Stimulated activated CD8-positive, alpha-beta memory T cell treated with anti-CD3 and anti-CD28 coated beads, Interleukin-2, amount 100 ng/mL, for 48 hours (primary cell): Measurements from ENCODE around the gene ADD1.
"Not testable (repeated sequence)": the region's sequence is repeated elsewhere in the genome, so short reads cannot be mapped to it uniquely, and the experiment has no call there.

Experiments
- DNase-seq, 2 donors: peaks; one replicate each; pipeline ENCODE4 v3.0.0-alpha.2; 2020; ENCODE audit warnings: low read depth in 2 of 2

The ADD1 gene

DNA sequence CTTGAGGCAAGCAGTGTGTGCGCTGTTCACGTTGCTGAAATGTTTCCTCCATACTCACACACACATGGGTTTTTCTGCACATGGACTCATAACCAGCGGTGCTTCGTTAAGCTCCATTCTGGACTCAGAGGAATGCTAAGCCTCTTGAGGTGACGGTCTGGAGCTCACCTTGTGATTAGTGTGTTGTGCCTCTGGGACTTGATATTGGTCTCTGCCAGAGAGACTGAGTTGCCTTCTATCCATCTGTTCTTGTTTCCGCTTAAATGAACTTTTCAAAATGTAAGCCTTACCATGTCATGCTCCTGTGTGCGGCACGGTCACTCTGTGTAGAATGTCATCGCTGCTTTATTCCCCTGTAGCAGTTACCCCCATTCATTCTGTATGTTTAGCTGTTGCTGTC lies 42.5 kb downstream of the ADD1 start:
- DNase-seq, result no peak

DNA sequence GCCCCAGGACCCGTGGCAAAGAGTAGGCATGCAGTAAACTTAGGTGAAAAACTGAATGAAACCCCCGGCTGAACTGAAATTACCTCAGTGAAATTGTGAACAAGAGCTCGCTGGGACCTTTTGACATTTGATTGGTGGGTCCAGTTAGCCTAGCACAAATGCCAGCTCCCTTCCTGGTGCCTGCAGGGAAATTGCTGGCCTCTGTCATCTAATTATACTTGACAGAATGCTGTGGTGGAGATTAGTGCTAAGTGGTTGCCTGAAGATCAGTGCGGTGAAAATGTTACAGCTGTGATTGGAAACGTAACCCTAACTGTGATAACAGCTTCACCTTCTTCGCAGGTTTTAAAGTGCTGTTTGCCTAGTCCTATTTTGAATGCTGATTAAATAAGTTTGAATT lies 43.0 kb downstream of the ADD1 start:
- DNase-seq, result no peak

DNA sequence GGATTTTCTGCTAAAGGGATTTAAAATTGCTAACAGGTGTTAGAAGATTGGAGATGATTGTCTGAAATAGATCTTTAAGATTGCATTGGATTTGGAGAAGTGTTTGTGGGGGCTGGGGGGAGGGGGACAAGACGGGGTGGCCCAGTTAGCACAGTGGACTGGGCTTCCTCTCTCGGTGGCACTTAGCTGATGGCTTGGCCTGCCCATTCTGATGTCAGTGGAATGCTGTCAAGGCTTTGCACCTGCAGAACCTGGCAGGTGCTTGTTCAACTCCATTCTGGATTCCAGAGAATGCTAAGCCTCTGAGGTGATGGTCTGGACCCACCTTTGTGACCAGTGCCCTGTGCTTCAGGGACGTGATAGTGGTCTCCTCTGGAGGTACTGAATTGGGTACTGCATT lies 43.7 kb downstream of the ADD1 start:
- no peak for DNase-seq

DNA sequence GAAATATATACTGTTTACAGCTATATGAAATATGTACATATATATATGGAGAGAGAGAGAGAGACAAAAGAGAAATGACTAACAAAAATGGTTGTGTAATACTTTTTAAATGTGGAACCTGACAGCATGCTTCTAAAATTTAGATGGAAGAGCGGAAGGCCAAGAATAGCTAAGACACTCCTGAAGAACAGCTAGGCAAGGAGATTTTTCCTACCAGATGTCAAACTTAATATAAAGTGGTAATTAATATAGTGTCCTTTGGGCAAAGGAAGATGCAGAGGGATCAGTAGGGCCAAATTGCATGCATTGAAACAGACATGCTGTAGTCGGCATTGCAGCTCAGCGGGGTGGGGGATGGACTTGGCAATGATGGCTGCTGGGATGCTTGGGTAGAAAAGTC lies 45.2 kb downstream of the ADD1 start:
- DNase-seq, result no peak

DNA sequence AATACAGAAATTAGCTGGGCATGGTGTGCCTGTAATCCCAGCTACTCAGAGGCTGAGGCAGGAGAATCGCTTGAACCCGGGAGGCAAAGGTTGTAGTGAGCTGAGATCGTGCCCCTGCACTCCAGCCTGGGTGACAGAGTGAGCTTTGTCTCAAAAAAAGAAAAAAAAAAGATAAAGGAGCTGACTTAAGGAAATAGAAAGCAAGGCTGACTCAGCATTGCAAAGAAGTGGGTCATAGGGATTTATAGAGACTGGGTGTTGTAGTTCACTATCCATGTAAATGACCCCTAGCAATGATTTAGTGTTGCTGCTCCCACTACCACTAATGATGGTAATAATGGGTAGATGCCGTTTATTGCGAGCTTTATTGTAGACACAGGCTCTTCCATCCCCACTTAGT lies 47.6 kb downstream of the ADD1 start:
- no peak for DNase-seq

DNA sequence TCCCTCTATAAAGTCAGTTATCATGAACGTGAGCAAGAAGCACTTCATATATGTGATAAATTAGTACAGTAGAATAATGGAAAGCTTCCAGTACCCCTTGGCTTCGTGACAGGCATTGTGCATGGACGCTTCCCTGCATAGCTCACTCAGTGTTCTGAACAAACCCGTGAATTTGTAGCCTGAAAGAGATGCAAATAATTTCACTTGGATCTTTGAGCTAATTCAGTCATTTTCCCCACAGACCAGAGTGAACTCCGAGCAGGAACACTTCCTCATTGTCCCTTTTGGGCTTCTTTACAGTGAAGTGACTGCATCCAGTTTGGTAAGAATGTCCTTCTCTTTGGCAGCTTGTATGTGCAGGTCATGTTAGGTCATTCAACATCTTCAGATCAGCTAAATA lies 50.1 kb downstream of the ADD1 start:
- no peak for DNase-seq

DNA sequence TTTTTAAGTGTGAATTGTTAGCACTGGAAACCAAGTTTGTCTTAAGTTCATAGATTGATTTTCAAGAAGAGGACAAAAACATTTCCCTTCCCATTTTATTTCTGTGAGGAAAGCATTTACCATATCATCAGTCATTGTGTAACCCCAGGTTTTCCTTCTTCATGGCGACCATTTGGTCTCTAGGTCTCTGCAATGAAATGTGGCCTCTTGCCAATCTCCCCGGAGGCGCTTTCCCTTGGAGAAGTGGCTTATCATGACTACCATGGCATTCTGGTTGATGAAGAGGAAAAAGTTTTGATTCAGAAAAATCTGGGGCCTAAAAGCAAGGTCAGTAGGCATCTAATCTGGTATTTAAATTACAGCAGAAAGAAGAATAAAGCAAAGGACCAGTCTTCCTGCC lies 54.4 kb downstream of the ADD1 start:
- no peak for DNase-seq

DNA sequence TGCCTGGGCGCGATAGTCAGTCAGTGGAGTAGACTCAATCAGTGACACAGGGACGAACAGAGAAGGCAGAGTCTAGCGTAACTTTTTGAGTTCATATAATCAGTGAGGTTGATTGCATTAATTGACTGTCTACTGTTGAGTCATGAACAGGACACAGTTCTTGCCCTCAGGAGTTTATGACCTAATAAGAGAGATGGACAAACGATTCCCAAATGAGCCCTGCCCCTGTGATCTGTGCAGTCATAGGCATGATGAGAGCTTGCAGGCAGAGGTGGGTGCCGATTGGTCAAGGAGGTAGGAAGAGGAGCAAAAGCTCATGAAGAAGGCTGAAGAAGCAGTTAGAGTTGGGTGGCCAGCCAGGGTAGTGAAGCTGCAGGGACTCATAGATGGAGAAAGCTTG lies 57.1 kb downstream of the ADD1 start:
- DNase-seq, result no peak

DNA sequence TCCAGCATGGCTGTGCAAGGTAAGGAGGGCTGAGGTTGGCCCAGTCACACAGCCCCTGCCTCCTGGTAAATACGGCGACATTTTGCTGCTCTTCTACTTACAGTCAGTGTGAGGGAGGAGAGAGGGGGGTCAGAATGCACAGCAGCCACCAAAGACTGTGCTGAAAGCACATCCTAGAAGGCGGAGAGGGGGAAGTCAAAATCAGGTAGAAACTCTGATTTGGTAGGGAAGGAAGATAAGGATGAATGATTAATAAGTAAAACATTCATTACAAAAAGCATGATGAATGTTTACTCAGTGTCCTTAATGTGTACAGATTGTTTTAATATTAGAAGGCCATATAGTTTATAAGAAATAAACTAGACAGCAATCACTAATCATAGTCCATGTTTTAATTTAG lies 57.5 kb downstream of the ADD1 start:
- no peak for DNase-seq

DNA sequence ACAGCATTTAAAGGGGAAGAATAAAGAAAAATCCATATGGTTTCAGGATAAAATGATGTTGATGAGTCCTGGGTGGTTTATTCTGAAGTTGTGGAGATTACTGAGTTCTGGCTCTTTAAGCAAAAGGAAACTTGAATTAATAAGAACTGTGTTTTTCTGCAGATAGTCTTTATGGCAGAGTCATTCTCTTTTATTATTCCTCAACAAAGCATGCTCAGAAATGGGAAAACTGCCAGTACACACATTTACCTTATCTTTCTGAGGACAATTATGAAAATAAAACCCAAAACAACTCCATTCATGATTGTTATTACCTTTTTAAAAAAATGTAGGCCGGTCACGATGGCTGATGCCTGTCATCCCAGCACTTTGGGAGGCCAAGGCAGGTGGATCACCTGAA lies 58.5 kb downstream of the ADD1 start:
- DNase-seq, result no peak

DNA sequence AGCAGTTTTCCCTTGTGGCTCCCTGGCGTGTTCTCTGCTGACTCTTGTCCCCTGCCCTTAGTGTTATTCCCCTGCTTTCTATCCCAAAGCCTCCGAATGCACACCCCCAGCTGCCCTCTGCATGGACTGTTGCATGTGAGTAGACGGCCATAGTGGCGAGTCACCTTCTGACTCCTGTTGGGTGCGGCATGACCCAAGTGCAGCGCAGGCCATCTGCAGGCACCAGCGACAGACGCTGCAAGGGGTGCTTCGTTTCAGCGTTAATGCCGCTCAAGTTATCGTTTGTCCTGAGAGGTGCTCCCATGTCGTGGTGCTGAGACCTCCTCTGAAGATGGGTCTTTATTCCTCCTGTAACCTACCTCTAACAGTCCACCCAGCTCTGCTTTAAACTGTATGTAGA lies 61.9 kb downstream of the ADD1 start:
- DNase-seq, result no peak

DNA sequence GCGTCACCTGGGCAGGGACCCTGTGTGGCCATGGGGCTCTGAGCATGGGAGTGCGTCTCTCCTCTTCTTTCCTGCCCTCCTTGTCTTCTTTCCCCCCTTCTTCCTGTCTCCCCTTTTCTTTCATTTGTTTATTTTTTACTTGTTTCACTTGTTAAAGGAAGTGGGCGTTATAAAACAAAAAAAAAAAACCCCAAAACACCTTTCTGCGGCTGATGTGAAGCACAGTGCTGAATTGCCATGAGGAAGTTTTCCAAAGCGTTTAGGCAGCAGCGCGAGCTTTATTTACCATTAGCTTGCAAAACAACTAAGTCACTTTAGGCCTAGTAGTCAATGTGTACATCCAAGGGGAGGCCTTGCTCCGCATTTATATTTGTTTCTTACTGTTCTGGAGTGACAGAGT lies 62.6 kb downstream of the ADD1 start:
- no peak for DNase-seq

DNA sequence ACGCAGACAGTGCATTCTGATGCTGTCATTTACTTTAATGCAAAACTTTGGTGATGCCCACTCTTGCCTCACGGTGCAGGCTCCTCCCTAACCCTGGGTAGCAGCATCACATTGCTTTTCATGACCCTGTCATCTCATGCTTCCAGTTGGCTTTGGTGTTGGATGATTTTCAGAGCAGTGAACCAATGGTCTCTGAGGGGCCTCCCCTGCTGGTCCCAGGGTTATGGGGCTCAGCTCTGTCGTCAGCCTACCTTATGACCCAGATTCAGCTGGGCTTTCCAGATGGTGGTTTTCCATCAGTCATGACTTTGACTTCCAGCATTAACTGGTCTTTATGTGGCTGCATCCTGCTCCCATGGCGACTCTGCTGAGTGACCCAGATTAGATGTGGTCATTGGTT lies 63.6 kb downstream of the ADD1 start:
- no peak for DNase-seq

DNA sequence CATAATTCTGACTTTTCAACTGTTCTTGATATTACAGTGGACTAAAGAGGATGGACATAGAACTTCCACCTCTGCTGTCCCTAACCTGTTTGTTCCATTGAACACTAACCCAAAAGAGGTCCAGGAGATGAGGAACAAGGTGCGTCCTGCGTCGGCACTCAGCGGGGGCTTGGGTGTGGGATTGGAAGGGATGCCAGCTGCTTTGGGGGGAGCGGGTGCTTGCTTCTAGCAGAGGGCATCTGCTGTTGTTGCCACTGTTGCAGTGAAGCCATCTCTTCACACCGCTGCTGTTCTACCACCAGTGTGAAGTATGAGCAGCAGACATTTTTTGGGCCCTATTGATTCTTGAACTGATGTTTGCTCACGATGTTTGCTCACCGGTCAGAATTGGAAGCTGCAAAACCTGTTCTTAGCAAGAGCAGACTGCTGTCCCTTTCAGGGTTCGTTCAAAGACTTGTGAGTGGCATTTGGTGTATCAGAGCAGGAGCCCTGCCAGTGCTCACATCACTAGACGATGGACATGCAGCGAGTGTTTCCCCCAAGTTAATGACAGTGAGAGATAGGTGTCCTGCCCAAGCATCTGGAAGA lies 64.2 kb downstream of the ADD1 start:
- no peak for DNase-seq

DNA sequence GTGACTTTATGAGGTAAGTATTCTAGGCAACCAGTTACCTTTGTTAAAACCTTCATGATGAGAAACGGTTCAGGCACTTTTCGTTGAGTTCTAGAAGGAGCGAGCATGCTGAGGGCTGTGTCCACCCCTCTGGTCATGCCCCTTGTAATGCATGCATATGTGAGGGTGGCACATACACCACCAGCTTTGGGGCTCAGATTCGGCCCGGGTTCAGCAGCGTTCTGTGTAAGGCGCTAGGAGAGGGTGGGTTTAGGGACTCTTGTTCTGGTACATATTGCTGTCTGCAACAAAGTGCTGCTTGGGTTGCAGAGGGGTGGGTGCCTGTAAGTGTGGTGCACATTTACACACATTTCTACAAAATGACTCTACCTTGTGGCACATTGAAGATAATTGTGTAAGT lies 65.0 kb downstream of the ADD1 start:
- DNase-seq, result no peak

DNA sequence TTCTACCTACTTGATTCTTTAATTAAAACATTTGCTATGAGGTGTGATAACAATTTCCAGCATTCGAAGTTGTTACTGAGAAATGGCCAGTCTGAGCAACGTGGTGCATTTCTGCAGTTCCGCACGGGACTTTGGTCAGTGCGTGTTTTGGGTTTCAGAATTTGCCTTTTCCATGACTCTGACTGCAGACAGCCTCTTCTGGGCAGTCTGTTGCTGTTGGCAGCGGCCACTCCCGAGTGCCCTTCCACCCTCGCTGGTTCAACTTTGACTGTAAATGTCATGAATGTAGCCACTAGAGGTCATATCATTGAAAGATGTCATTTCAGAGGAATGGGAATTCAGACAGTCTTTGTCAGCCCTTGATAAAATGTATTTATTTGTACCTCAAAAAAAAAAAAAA lies 65.9 kb downstream of the ADD1 start:
- no peak for DNase-seq

DNA sequence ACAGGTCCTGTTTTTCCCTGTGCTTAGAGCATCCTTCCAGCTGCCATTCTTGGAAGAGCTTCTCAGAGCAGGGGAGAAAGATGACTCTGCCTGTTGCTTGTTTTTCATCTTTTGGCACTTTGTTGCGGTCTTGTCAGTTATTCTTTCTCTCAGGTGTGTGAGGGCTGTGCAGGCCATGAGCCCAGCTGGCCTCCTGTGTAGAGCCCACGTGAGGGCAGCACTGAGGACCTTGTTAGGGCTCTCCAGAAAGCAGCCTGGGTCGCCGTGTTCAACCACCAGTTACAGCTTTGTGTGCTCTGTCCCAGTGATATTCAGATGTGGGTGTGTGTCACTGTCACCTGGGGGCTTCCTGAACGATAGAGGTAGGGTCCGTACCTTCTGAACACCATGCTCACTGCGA lies 66.8 kb downstream of the ADD1 start:
- no peak for DNase-seq

DNA sequence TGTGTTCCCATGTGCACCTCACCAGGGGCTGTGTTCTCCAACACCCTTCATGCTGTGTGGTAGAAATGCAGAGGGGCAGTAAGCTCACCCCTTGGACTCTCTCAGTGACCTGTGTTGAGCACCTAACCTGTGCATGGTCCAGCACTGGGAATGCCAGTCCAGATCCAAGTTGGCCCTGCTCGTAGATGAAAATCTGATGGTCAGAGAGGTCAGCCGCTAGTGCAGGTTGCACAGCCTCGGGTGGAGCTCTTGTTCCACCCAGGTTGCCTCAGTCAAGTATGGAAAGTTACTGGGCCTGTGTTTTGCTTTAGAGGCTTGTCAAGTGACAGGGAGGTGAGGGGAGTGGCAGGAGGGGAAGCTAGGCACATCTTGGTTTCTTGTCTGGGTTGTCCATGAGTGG lies 68.2 kb downstream of the ADD1 start:
- no peak for DNase-seq

DNA sequence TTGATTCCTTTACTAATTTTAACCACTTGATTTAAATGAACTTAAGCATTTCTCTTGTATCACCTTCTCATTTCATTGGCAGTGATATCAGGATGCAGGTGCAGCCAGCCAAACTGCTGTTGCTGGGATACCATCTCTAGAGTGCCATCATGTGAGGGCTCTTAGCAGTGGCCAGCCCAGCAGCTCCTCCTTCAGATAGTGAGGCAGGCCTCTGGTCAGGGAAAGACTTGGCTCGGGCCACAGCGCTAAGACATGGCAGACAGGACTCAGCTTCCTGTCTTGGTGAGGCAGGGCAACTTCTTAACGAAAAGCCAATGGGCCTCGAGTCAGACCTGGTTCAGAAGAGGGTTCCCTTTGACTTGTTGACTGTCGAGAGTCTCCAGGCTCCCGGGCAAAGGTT lies 69.5 kb downstream of the ADD1 start:
- no peak for DNase-seq

DNA sequence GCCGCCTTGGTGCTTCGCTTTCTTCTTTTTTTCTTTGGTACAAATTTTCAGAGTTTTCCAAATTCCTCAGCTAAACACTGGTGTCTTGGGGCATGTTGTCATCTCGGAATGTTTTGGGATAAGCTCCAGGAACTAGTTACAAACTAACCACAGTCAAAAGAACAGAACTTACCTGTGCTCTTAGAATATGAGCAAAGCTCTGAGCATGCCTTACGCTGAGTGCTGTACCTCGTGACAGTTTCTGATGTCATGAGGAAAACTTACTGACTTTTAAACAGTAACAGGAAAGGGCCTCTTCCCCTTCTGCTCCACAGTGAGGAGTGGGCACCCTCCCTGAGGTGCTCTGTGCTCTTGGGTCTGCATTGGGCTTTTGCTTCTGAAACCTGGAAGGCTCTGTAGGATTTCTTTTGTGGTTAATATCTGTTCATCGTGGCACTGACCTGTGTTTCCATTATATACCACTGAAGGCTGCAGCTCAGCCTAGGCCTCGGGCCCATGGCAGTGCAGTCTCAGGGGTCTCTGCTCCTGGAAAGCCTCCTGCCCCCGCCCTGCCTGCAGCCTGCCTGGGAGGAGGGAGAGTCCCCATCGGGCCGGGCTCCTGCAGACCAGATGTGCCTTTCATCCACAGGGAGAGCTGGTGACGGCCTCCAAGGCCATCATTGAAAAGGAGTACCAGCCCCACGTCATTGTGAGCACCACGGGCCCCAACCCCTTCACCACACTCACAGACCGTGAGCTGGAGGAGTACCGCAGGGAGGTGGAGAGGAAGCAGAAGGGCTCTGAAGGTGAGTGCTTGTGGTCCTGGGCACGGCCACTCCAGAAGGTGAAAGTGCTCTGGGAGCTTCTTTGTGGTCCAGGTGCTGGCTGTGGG lies 70.8 kb downstream of the ADD1 start:
- no peak for DNase-seq

DNA sequence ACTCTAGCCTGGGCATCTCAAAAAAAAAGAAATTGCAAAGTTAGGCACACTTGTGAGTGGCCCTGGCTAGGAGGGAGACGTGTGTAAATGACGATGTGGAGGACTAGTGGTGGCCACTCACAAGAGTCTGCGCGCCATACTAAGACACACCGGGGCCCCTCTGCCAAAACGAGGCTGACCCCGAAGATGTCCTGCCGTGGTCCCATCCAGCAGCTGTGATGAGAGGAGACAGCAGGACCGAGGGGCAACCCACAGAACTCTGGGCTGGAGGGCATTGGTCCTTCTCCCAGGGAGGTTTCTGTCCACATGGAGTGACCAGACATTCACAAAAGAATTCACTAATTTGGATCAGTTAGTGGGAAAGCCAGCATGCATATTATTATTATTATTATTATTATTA lies 72.1 kb downstream of the ADD1 start:
- no peak for DNase-seq

DNA sequence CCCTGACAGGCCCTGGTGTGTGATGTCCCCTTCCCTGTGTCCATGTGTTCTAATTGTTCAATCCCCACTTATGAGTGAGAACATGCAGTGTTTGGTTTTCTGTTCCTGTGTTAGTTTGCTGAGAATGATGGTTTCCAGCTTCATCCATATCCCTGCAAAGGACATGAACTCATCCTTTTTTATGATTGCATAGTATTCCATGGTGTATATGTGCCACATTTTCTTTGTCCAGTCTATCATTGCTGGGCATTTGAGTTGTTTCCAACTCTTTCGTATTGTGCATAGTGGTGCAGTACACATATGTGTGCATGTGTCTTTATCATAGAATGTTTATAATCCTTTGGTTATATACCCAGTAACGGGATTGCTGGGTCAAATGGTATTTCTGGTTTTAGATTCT lies 73.1 kb downstream of the ADD1 start:
- DNase-seq, result not testable (repeated sequence)

DNA sequence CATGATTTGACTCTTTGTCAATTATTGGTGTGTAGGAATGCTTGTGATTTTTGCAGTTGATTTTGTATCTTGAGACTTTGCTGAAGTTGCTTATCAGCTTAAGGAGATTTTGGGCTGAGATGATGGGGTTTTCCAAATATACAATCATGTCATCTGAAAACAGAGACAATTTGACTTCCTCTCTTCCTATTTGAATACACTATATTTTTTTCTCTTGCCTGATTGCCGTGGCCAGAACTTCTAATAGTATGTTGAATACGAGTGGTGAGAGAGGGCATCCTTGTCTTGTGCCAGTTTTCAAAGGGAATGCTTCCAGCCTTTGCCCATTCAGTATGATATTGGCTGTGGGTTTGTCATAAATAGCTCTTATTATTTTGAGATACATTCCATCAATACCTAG lies 74.7 kb downstream of the ADD1 start:
- DNase-seq, result not testable (repeated sequence)

DNA sequence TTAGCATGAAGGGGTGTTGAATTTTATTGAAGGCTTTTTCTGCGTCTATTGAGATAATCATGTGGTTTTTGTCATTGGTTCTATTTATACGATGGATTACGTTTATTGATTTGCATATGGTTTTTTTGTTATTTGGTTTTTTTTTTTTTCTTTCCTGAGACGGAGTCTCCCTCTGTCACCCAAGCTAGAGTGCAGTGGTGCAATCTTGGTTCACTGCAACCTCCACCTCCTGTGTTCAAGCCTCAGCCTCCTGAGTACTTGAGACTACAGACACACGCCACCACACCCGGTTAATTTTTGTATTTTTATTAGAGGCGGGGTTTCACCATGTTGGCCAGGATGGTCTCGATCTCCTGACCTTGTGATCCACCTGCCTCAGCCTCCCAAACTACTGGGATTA lies 75.1 kb downstream of the ADD1 start:
- DNase-seq, result not testable (repeated sequence)
